ENCODE results near the gene RAB26. TPM values are rescaled to one million over a fixed set of nuclear protein-coding genes. Genes with fewer than 3 reads are reported as not detected.
"Not testable (repeated sequence)": the region's sequence is repeated elsewhere in the genome, so short reads cannot be mapped to it uniquely, and the experiment has no call there.

RAB26 gene, protein sequence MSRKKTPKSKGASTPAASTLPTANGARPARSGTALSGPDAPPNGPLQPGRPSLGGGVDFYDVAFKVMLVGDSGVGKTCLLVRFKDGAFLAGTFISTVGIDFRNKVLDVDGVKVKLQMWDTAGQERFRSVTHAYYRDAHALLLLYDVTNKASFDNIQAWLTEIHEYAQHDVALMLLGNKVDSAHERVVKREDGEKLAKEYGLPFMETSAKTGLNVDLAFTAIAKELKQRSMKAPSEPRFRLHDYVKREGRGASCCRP
- 1 to 10 TPM in 4 of 7 donors, under 1 TPM in 2, not detected in 1; 0.26 to 7.9 (median 1.2) TPM for total RNA-seq
- 1 to 10 TPM in 2 of 3 donors, under 1 TPM in 1; 0.91 to 1.5 (median 1.4) TPM for polyA plus RNA-seq
- long read RNA-seq, donor 1: 0 reads
- long read RNA-seq, donor 2, partial matches to known transcripts: 0 of 3 reads
- long read RNA-seq, donor 2, other reads (novel, unspliced or antisense): 0 of 3 reads

DNA sequence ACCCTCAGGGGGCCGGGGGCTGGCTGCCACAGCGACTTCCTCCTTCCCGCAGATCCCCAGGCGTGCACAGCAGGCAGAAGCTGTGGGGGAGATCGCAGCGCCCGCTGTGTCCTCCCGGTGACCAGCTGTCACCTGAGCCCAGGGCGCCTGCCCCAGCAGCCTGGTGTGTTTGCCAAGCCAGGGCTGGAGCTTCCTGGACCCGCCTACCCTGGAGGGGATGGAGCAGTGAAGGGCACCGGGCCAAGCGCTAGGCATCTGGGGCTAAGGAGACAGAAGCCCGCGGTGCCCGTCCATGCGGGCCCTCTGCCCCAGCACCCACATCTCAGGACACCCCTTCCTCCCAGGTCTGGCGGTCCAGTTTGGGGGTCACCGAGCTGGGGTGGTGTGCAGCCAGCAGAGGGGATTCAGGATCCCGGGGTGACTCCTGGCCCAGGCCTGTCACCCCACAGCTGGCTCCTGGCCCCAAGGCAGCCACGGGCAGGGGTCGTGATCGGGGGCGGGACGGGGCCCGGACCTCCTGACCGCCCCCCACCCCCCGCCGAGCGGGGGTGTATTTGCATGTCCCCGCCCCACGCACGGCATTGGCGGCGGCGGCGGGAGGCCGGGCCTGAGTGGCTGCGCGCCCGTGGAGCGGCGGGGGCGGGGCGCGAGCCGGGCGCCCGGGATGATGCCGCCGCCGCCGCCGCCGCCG lies at the start of gene RAB26:
RAB26 (plus strand) TSS at position 645 of the 691 bp plus-strand sequence. CDS start 159 bp downstream, outside the sequence.
- Histone ChIP-seq H3K27ac (peak within 1 kb of the TSS in 6 of 8 donors; percentile 26 to 69 (median 56)), H3K36me3 (peaks cover 0 to 23% (median 9%) of the 10 kb centered on the region in 6 donors), H3K4me3 (peak within 1 kb of the TSS; percentile 28 to 76 (median 46)), H3K4me1 (peaks cover 32 to 57% (median 53%) of the 10 kb centered on the region in 6 donors), H3K9me3 (no peaks in the 10 kb centered on the region), H3K27me3 (replicated peaks in 1 of 7) (peaks cover 0 to 21% (median 0%) of the 10 kb centered on the region in 7 donors)
- peak in 2 of 3 donors; percentile 62 to 64 for TF ChIP-seq POLR2AphosphoS5 (IDR thresholded peaks at IDR 0.05)
- TF ChIP-seq POLR2A (IDR thresholded peaks at IDR 0.05): no peak
- DNase-seq: peak; percentile 88
- intact Hi-C loops (cut with DNase I; ENCODE audit: low total_unique reads): no loop called here
- 0 to 8% (median 4%) methylated on average over 13 to 55 of the region's 55 CpGs for WGBS, 5 donors

DNA sequence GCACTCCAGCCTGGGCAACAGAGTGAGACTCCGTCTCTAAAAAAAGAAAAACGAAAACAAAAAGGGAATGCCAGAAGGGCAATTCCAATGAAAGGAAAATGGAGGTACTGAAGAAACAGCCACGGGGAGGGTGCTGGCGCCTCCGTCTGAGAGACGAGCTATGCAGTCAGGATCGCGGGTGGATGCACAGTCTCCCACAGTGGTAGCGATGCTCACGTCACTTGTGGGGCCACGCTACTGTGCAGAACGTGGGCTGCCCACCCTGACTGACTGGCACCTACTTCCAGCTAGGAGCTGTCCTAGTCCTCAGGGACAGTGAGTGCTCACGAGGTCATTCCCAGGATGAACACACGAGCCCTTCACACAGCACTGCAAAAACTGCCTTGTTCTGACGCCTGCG lies 46.8 kb upstream of the RAB26 start:
- intact Hi-C loops (cut with DNase I; ENCODE audit: low total_unique reads); H3K4me1 ChIP-seq; H3K27ac ChIP-seq; H3K9me3 ChIP-seq; H3K4me3 ChIP-seq; H3K27me3 ChIP-seq (replicated peaks in 1 of 7); DNase-seq: not testable (repeated sequence)
- WGBS, 5 donors: 92 to 95% (median 94%) methylated on average over 10 to 14 of the region's 16 CpGs
- peaks cover 0 to 86% (median 60%) of the 10 kb centered on the region in 6 donors for H3K36me3 ChIP-seq

DNA sequence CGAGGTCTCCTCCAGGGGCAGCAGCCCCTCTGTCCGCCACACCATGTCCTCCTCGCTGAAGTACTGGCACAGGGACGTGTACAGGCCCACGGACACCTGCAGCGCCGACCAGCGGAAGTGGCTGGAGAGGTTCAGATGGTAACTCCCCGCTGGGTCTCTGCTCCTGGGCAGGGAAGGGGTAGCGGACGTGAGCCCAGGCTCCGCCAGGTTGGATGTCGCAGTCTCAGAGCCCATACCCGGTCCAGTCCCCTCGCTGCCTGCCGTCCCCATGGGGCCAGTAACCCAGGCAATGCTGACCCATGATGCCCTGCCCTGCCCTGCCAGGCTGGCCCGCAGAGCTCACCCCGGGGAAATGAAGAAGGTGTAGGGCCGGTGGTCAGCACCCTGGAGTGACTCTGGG lies 46.0 kb upstream of the RAB26 start:
- H3K4me1 ChIP-seq: no peaks in the 10 kb centered on the region
- intact Hi-C loops (cut with DNase I; ENCODE audit: low total_unique reads): no loop called here
- no peak for DNase-seq
- H3K27me3 ChIP-seq (replicated peaks in 1 of 7): no peaks in the 10 kb centered on the region
- no peak overlapping the region for H3K27ac ChIP-seq
- no peak overlapping the region for H3K4me3 ChIP-seq
- whole genome bisulfite sequencing, 5 donors: 91 to 96% (median 94%) methylated on average over 4 to 19 of the region's 19 CpGs
- H3K36me3 ChIP-seq: peaks cover 0 to 85% (median 52%) of the 10 kb centered on the region in 6 donors
- TF ChIP-seq POLR2A (IDR thresholded peaks at IDR 0.05): no peak
- TF ChIP-seq, protein P1, sequence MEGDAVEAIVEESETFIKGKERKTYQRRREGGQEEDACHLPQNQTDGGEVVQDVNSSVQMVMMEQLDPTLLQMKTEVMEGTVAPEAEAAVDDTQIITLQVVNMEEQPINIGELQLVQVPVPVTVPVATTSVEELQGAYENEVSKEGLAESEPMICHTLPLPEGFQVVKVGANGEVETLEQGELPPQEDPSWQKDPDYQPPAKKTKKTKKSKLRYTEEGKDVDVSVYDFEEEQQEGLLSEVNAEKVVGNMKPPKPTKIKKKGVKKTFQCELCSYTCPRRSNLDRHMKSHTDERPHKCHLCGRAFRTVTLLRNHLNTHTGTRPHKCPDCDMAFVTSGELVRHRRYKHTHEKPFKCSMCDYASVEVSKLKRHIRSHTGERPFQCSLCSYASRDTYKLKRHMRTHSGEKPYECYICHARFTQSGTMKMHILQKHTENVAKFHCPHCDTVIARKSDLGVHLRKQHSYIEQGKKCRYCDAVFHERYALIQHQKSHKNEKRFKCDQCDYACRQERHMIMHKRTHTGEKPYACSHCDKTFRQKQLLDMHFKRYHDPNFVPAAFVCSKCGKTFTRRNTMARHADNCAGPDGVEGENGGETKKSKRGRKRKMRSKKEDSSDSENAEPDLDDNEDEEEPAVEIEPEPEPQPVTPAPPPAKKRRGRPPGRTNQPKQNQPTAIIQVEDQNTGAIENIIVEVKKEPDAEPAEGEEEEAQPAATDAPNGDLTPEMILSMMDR (IDR thresholded peaks at IDR 0.05 in 8 of 11, conservative IDR thresholded peaks at IDR 0.05 in 3 of 11): no peak
- H3K9me3 ChIP-seq: no peaks in the 10 kb centered on the region

DNA sequence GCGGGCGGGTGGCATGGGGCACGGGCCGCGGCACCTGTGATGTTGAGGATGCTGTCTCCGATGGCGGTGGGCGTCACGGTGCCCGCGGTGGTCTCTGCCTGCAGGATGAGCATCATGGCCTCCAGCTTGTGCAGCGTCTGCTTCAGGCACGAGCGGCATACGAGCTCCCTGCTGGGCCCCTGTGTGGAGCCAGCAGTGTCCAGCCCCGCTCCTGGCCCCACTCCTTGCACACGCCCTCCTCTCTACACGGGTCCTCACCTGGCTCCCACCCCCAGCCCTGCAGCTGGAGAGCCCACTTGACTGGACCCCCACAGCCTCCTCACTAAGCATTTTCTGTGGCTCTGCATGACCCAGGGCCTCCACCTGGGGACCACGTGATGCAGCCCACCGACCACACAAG lies 44.0 kb upstream of the RAB26 start:
- intact Hi-C loops (cut with DNase I; ENCODE audit: low total_unique reads); H3K4me3 ChIP-seq; DNase-seq; H3K4me1 ChIP-seq; H3K27ac ChIP-seq; H3K9me3 ChIP-seq; H3K27me3 ChIP-seq (replicated peaks in 1 of 7): not testable (repeated sequence)
- WGBS, 5 donors: 94 to 97% (median 96%) methylated on average over 10 to 18 of the region's 20 CpGs
- peaks cover 0 to 89% (median 64%) of the 10 kb centered on the region in 6 donors for H3K36me3 ChIP-seq

DNA sequence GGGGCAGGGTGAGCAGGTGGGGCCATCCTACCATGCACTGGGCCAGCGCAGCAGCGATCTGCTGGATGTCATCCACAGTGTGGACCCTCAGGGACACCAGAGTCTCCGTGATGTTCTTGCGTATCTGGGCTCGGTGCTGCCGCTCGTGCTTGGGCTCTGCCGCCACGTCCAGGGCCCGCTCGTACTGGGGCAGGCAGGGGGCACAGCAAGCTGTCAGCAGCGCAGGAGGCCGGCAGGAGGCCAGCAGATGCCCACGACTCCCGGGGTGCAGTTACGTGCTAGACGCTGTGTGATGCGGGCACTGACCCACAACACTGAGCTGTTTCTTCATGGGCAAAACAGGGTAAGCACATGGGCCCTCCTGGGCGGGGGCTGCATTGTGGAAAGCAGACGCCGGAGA lies 43.1 kb upstream of the RAB26 start:
- peaks cover 0 to 89% (median 63%) of the 10 kb centered on the region in 6 donors for H3K36me3 ChIP-seq
- WGBS, 5 donors: 94 to 98% (median 96%) methylated on average over 8 to 21 of the region's 21 CpGs

DNA sequence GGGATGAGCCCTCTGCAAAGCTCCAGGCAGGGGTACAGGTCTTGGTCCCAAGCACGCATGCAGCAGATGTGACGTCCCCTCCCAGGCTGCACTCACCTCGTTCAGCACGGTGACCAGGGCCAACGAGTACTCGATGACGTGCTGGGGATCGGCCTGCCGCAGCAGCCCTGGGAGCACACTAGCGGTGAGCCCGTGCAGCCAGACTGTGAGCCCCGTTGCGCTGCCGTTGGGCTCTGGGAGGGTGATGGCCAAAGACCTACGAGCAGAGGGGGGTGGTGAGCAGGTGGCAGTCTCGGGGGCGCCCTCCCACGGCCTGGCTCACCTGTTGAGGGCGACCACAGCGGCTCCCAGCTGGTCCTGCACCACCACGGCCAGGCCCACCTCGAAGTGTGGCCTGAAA lies 42.7 kb upstream of the RAB26 start:
- H3K4me1 ChIP-seq; H3K9me3 ChIP-seq; DNase-seq; H3K27ac ChIP-seq; H3K27me3 ChIP-seq (replicated peaks in 1 of 7); intact Hi-C loops (cut with DNase I; ENCODE audit: low total_unique reads); H3K4me3 ChIP-seq: not testable (repeated sequence)
- H3K36me3 ChIP-seq: peaks cover 0 to 89% (median 64%) of the 10 kb centered on the region in 6 donors
- 71 to 94% (median 88%) methylated on average over 9 to 21 of the region's 22 CpGs for WGBS, 5 donors

More for the DNA sequence above, 43.1 kb upstream of the RAB26 start:
- H3K27me3 ChIP-seq (replicated peaks in 1 of 7); H3K4me1 ChIP-seq; DNase-seq; H3K9me3 ChIP-seq; H3K27ac ChIP-seq; H3K4me3 ChIP-seq; intact Hi-C loops (cut with DNase I; ENCODE audit: low total_unique reads): not testable (repeated sequence)

DNA sequence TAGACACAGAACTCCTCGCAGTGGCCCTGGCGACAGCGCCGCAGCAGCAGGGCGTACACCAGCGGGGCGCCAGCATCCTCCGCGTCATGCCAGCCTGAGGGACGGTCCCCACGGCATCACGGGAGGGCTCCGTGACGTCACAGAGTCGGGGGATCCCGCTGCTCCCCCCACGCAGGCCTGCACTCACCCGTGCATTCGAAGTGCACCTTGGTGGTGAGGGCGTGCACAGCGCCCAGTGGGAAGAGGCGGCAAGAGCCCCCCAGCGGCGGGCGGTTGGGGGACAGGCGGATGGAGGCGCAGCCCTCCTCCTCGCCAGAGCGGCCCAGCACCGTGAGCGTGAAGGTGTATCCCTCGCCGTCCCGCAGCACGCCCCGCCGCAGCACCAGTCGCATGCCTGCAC lies 42.2 kb upstream of the RAB26 start:
- DNase-seq; H3K9me3 ChIP-seq; H3K27me3 ChIP-seq (replicated peaks in 1 of 7); H3K4me3 ChIP-seq; intact Hi-C loops (cut with DNase I; ENCODE audit: low total_unique reads); H3K27ac ChIP-seq; H3K4me1 ChIP-seq: not testable (repeated sequence)
- peaks cover 0 to 89% (median 64%) of the 10 kb centered on the region in 6 donors for H3K36me3 ChIP-seq
- WGBS, 5 donors: 91 to 100% (median 95%) methylated on average over 5 to 38 of the region's 38 CpGs

DNA sequence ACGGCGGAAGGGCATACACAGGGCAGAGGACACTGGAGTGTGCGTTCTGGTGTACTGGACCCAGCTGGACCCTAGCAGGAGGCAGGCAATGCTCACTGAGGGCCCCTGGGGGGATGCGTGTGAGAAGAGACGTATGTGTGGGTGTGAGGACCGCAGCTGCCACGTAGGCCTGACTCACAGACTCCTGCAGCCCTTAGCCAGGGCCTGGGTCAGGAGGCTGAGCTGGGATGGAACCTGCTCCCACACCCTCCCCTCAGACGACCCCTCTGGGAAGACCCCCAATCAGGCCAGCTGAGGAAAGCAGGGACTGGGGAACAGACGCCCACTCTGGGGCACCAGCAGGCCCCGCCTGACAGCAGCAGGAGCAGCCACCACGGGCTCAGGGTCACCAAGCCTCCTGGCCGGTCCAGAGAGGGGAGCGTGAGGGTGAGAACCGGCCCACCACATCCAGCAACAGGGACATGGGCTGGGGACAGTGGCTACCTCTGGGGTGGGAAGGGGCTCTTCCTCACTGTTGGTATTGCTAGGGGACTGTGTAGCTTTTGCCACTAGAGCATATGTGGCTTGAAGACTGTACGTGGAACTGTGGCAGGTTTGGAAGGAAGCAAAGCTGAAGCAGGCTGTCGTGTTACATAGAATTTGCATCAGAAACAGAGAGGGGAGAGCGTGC lies 41.2 kb upstream of the RAB26 start:
- H3K9me3 ChIP-seq; H3K27ac ChIP-seq; H3K4me3 ChIP-seq; DNase-seq; intact Hi-C loops (cut with DNase I; ENCODE audit: low total_unique reads); H3K27me3 ChIP-seq (replicated peaks in 1 of 7); H3K4me1 ChIP-seq: not testable (repeated sequence)
- 86 to 94% (median 91%) methylated on average over 12 to 17 of the region's 17 CpGs for WGBS, 5 donors
- H3K36me3 ChIP-seq: peaks cover 0 to 89% (median 68%) of the 10 kb centered on the region in 6 donors

DNA sequence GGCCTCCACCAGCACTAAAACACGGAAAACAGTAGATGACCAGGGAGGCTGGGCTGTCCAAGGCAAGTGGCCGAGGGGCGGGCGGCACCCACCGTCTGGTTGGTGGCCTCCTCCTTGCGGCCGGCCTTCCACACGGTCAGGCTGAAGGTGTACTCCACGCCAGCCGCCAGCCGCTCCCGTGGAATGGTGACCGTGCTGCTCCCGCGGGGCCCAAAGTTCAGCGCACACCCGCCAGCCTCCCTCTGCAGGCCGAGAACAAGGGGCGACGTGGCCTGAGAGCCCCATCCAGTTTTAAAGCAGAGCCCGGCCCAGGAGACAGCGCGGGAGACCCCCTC lies 40.7 kb upstream of the RAB26 start:
- H3K4me3 ChIP-seq; H3K27me3 ChIP-seq (replicated peaks in 1 of 7); H3K9me3 ChIP-seq; intact Hi-C loops (cut with DNase I; ENCODE audit: low total_unique reads); H3K27ac ChIP-seq; DNase-seq; H3K4me1 ChIP-seq: not testable (repeated sequence)
- 92 to 99% (median 96%) methylated on average over 10 to 23 of the region's 23 CpGs for WGBS, 5 donors
- H3K36me3 ChIP-seq: peaks cover 0 to 89% (median 65%) of the 10 kb centered on the region in 6 donors
